ENCODE results near the gene TEC. TPM values are rescaled to one million over a fixed set of nuclear protein-coding genes. Genes with fewer than 3 reads are reported as not detected.

Gene TEC
- total and polyA plus RNA-seq, 9 of the 15 experiments (the other 6 are each of a cell fraction or from before 2014, with no cell fraction given): 5.3 to 14.7 (median 8.8) TPM

DNA sequence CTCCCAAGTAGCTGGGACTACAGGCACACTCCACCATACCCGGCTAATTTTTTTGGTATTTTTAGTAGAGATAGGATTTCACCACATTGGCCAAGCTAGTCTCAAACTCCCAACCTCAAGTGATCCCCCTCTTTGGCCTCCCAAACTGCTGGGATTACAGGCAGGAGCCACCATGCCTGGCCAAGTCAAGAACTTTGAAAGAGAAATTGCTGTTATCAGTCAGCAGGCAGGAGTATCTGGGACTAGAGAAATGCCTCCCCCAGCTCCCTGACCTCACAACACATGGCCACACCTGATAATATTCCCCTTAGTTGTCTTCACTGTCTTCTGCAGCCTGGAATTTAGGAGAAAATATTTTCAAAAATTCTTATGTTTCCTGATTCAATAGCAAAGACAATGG is 143.0 kb downstream of the TEC start (continued):
- TF ChIP-seq MLX (CRISPR knock-in tag; conservative IDR thresholded peaks at IDR 0.05): no peak
- TF ChIP-seq TOE1 (IDR thresholded peaks at IDR 0.05; ENCODE audit: borderline replicate concordance): no peak
- TF ChIP-seq TOE1 (CRISPR knock-in tag; IDR thresholded peaks at IDR 0.05; ENCODE audit: borderline replicate concordance, low read depth): no peak
- TF ChIP-seq, protein P1, sequence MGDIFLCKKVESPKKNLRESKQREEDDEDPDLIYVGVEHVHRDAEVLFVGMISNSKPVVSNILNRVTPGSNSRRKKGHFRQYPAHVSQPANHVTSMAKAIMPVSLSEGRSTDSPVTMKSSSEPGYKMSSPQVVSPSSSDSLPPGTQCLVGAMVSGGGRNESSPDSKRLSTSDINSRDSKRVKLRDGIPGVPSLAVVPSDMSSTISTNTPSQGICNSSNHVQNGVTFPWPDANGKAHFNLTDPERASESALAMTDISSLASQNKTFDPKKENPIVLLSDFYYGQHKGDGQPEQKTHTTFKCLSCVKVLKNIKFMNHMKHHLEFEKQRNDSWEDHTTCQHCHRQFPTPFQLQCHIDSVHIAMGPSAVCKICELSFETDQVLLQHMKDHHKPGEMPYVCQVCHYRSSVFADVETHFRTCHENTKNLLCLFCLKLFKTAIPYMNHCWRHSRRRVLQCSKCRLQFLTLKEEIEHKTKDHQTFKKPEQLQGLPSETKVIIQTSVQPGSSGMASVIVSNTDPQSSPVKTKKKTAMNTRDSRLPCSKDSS (IDR thresholded peaks at IDR 0.05; ENCODE audit: low read depth, partially characterized antibody): no peak
- TF ChIP-seq ETV5 (CRISPR knock-in tag; IDR thresholded peaks at IDR 0.05; ENCODE audit: low read depth): no peak
- TF ChIP-seq ZNF354B (CRISPR knock-in tag; IDR thresholded peaks at IDR 0.05): no peak
- TF ChIP-seq NBN (IDR thresholded peaks at IDR 0.05; ENCODE audit: low read depth): 0 out of 2 replicates have a peak, but pooled peaks have one; percentile 41
- TF ChIP-seq GTF2F1 (IDR thresholded peaks at IDR 0.05; ENCODE audit: low read depth, low read length): no peak
- TF ChIP-seq, protein P2, sequence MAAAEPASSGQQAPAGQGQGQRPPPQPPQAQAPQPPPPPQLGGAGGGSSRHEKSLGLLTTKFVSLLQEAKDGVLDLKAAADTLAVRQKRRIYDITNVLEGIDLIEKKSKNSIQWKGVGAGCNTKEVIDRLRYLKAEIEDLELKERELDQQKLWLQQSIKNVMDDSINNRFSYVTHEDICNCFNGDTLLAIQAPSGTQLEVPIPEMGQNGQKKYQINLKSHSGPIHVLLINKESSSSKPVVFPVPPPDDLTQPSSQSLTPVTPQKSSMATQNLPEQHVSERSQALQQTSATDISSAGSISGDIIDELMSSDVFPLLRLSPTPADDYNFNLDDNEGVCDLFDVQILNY (CRISPR knock-in tag; IDR thresholded peaks at IDR 0.05): no peak
- TF ChIP-seq MTF1 (CRISPR knock-in tag; IDR thresholded peaks at IDR 0.05; ENCODE audit: borderline replicate concordance): no peak
- no peak for TF ChIP-seq HNRNPUL1 (IDR thresholded peaks at IDR 0.05; ENCODE audit: low read length)
- no peak for TF ChIP-seq PCBP1 (IDR thresholded peaks at IDR 0.05; ENCODE audit: low read depth, low read length, poor library complexity, severe bottlenecking)
- TF ChIP-seq, protein P3, sequence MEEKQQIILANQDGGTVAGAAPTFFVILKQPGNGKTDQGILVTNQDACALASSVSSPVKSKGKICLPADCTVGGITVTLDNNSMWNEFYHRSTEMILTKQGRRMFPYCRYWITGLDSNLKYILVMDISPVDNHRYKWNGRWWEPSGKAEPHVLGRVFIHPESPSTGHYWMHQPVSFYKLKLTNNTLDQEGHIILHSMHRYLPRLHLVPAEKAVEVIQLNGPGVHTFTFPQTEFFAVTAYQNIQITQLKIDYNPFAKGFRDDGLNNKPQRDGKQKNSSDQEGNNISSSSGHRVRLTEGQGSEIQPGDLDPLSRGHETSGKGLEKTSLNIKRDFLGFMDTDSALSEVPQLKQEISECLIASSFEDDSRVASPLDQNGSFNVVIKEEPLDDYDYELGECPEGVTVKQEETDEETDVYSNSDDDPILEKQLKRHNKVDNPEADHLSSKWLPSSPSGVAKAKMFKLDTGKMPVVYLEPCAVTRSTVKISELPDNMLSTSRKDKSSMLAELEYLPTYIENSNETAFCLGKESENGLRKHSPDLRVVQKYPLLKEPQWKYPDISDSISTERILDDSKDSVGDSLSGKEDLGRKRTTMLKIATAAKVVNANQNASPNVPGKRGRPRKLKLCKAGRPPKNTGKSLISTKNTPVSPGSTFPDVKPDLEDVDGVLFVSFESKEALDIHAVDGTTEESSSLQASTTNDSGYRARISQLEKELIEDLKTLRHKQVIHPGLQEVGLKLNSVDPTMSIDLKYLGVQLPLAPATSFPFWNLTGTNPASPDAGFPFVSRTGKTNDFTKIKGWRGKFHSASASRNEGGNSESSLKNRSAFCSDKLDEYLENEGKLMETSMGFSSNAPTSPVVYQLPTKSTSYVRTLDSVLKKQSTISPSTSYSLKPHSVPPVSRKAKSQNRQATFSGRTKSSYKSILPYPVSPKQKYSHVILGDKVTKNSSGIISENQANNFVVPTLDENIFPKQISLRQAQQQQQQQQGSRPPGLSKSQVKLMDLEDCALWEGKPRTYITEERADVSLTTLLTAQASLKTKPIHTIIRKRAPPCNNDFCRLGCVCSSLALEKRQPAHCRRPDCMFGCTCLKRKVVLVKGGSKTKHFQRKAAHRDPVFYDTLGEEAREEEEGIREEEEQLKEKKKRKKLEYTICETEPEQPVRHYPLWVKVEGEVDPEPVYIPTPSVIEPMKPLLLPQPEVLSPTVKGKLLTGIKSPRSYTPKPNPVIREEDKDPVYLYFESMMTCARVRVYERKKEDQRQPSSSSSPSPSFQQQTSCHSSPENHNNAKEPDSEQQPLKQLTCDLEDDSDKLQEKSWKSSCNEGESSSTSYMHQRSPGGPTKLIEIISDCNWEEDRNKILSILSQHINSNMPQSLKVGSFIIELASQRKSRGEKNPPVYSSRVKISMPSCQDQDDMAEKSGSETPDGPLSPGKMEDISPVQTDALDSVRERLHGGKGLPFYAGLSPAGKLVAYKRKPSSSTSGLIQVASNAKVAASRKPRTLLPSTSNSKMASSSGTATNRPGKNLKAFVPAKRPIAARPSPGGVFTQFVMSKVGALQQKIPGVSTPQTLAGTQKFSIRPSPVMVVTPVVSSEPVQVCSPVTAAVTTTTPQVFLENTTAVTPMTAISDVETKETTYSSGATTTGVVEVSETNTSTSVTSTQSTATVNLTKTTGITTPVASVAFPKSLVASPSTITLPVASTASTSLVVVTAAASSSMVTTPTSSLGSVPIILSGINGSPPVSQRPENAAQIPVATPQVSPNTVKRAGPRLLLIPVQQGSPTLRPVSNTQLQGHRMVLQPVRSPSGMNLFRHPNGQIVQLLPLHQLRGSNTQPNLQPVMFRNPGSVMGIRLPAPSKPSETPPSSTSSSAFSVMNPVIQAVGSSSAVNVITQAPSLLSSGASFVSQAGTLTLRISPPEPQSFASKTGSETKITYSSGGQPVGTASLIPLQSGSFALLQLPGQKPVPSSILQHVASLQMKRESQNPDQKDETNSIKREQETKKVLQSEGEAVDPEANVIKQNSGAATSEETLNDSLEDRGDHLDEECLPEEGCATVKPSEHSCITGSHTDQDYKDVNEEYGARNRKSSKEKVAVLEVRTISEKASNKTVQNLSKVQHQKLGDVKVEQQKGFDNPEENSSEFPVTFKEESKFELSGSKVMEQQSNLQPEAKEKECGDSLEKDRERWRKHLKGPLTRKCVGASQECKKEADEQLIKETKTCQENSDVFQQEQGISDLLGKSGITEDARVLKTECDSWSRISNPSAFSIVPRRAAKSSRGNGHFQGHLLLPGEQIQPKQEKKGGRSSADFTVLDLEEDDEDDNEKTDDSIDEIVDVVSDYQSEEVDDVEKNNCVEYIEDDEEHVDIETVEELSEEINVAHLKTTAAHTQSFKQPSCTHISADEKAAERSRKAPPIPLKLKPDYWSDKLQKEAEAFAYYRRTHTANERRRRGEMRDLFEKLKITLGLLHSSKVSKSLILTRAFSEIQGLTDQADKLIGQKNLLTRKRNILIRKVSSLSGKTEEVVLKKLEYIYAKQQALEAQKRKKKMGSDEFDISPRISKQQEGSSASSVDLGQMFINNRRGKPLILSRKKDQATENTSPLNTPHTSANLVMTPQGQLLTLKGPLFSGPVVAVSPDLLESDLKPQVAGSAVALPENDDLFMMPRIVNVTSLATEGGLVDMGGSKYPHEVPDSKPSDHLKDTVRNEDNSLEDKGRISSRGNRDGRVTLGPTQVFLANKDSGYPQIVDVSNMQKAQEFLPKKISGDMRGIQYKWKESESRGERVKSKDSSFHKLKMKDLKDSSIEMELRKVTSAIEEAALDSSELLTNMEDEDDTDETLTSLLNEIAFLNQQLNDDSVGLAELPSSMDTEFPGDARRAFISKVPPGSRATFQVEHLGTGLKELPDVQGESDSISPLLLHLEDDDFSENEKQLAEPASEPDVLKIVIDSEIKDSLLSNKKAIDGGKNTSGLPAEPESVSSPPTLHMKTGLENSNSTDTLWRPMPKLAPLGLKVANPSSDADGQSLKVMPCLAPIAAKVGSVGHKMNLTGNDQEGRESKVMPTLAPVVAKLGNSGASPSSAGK (IDR thresholded peaks at IDR 0.05): no peak

Data from K562 (cell line).